ENCODE data around the gene HMMR.
"Not testable (repeated sequence)": the region's sequence is repeated elsewhere in the genome, so short reads cannot be mapped to it uniquely, and the experiment has no call there.

HMMR gene

GRCh38 chr5:163508753-163509152 lies 48.3 kb downstream of the HMMR start:
- no peak for DNase-seq (ENCODE audit: low spot score)

GRCh38 chr5:163509291-163509951 lies 49.0 kb downstream of the HMMR start:
- no peak for DNase-seq (ENCODE audit: low spot score)

- no peak for DNase-seq (ENCODE audit: low spot score)
These were observed 52.1 kb downstream of the HMMR start for GRCh38 chr5:163512526-163512925.

GRCh38 chr5:163525096-163525495 lies 64.7 kb downstream of the HMMR start:
- no peak for DNase-seq (ENCODE audit: low spot score)

GRCh38 chr5:163529698-163530097 lies 69.3 kb downstream of the HMMR start:
- no peak for DNase-seq (ENCODE audit: low spot score)

- DNase-seq (ENCODE audit: low spot score), result no peak
These were observed 70.8 kb downstream of the HMMR start for GRCh38 chr5:163531272-163531671.

- no peak for DNase-seq (ENCODE audit: low spot score)
These were observed 72.0 kb downstream of the HMMR start for GRCh38 chr5:163532171-163533084.

GRCh38 chr5:163533223-163533622 lies 72.8 kb downstream of the HMMR start:
- no peak for DNase-seq (ENCODE audit: low spot score)

- DNase-seq (ENCODE audit: low spot score), result no peak
These were observed 74.2 kb downstream of the HMMR start for GRCh38 chr5:163534492-163535094.

- DNase-seq (ENCODE audit: low spot score), result no peak
These were observed 74.9 kb downstream of the HMMR start for GRCh38 chr5:163535290-163535689.

GRCh38 chr5:163536442-163536841 lies 76.0 kb downstream of the HMMR start:
- not testable (repeated sequence) for DNase-seq (ENCODE audit: low spot score)

GRCh38 chr5:163540696-163541095 lies 80.3 kb downstream of the HMMR start:
- no peak for DNase-seq (ENCODE audit: low spot score)
